HG02981 (cell line): ENCODE data around the gene EIF2S3.
"Not testable (repeated sequence)": the region's sequence is repeated elsewhere in the genome, so short reads cannot be mapped to it uniquely, and the experiment has no call there.

Experiments
- ATAC-seq: cut with Tn5 transposase; IDR thresholded peaks from one replicate; pipeline ENCODE4 v1.9.1; 2021; ENCODE audit warnings: mild to moderate bottlenecking, moderate library complexity; ENCODE audit not compliant: unreplicated experiment

Gene EIF2S3

GRCh38 chrX:24054182-24055042 is at the start of gene EIF2S3:
TSS of gene EIF2S3 (plus strand) at chrX:24054956. CDS start at chrX:24054969, 13 bp downstream.
- ATAC-seq = peak; percentile 87

DNA sequence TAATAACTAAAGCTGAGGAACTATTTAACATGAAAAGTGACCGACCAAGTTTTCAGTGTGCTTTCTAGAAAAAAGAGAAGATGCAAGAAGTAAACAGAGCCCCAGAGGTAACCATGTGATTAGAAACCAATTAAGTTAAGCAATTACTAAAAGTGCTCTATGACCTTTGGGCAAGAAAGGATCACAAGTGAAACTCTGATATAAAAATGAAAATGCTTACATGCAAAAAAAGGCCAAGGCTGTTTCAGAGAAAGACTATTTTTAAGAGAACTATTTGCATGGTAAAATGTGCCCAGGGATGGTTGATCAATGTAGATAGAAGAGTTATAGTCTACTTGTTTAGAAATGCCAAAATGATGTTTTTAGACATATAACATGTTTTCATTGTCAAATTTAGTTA is 49.7 kb upstream of the EIF2S3 start:
- no peak for ATAC-seq

DNA sequence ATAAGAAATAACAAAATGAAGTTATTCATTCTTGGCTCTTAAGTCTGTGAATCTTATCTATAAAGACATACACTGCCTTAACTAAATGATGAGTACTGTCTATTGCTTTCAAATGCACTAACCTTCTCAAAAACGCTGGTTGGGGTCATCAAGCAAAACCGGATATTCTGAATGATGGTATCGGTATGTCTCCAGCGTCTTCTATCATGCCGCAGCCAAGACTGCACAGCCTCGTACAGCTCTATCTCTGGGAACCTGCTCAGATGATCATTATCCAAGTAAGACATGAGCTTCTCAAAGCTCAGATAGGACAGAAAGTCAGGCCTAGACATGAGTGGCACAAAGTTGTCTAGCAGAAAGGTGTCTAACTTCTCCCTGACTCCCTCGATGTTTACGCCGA is 48.9 kb upstream of the EIF2S3 start:
- no peak for ATAC-seq

DNA sequence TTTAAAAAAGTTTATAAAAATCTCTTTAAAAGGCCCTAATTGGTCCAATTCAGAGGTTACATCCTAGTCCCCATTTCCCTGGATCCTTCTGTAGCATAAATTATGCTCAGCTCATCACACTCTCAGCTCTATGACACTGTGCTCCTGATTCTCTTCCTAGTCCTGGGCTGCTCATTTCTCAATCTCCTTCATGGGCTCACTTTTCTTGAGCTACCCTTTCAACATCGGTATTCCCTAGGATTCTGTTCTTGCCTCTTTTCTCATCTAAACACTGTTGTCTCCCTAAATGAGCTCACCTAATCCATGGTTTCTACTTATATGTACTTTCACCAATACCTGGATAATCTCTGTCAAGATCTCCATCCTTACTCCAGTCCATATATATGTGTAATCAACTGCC is 42.5 kb upstream of the EIF2S3 start:
- ATAC-seq = no peak

GRCh38 chrX:24014388-24015018 is 40.3 kb upstream of the EIF2S3 start:
- ATAC-seq = peak; percentile 66

DNA sequence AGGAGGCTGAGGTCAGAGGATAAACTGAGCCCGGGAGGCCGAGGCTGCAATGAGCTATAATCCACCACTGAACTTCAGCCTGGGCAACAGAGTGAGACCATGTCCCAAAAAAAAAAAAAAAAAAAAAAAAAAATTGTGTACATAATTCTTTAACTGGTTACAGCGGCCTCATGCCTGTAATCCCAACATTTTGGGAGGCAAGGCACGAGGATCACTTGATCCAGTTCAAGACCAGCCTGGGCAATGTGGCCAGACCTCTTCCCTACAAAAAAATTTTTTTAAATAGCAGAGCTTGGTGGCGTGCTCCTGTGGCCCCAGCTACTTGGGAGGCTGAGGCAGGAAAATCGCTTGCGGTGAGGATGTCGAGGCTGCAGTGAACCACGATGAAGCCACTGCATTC is 37.1 kb upstream of the EIF2S3 start:
- ATAC-seq = no peak

DNA sequence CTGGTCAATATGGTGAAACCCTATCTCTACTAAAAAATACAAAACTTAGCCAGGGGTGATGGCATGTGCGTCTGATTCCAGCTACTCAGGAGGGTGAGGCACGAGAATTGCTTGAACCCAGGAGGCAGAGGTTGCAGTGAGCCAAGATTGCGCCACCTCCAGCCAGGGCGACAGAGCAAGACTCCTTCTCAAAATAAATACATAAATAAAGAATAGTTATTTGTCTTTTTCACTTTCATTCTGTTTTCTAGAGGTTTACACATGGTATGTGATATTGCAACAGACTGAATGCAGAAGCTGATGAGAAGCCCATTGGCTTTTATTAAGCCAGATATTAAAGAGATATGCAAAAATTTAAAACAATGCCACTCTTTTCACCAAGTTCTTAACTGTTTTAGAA is 35.9 kb upstream of the EIF2S3 start:
- ATAC-seq = no peak

DNA sequence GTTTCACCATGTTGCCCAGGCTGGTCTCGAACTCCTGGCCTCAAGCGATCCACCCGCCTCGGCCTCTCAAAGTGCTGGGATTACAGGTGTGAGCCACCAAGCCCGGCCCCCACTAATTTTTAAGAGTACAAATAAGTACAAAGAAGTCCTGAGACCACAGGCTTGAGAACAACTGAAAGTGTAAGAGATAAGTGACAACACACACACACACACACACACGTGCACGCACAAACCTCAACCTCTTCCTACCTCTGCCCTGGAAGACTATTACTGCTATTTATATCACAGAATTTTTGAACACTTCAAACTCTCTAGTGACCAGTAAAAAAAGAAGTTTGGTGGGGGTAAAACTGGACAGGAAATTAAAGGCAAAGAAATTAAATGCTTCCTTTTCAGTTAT is 35.3 kb upstream of the EIF2S3 start:
- no peak for ATAC-seq

GRCh38 chrX:24020306-24020876 is 34.4 kb upstream of the EIF2S3 start:
- ATAC-seq = no peak

- ATAC-seq = no peak
These were observed 31.2 kb upstream of the EIF2S3 start for GRCh38 chrX:24023544-24023943.

DNA sequence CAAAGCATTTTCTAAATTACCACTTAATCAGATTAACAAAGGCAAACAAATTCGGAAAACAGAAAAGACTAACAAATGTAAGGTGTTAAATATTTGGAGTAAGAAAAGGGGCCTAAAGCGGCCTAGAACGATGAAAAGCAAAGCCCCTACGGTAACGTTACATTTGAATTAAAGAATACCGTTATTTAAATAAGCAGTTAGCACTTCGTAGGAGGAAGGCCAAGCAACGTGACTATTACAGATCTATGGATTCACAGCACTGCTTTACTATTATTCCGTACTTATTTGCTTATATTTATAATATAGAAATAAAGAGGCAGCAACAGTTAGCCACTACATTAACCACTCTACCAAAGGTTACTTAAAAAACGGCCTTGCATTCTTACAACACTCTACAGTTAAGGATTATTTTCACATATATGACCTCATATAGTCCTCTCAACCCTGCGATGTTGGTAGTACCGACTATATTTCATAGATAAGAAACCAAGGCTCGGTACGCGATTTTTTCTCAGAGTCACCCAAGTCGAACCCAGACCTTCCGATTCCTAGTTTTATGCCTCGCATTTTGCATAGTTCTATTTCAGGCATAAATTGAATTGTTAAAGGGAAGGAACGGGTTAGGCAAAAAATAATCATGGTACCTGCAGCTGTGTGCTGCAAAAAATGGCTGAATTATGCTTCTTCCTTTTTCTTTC is 30.6 kb upstream of the EIF2S3 start:
- ATAC-seq = no peak

DNA sequence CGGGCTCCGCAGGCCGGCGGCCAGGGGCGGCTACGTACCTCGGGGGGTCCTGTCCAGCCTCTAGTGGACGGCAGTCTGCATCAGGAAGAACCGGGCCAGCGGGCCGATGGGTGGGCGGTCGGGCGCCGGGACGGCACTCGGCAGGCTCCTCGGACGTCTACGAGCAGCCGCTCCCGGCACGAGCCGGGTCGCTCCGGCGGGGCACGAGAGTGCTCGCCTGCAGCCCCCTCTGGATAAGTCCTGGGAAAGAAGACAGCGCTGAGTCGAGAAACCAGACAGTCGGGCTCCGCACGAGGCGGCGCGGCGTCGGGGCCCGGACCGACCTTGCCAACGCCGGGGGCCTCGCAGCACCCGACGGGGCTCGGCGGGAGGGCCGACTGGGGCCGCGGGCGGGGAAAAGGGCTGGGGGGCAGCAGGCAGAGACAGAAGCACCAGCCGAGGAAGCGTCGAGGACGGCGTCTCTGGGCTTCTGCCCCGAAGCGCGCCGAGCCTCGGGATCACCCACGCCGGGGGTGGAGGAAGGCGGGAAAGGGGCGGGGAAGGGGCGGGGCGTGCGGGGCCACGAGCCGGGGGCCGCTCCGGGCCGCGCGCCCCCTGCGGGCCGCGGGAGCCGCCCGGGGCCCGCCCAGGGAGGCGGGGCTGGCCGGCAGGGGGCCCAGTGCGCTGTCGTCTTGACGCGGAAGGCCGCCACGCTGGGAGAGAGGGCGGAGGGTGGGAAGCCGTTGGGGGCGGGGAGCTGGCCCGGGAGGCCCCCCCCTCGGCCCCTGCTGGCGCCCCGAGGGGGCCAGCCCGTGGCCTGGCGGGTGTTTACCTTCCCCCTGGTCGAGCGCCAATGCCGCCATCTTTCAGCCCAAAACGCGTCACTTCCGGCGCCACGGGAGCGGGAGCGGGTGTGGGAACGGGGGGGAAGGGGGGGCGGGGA is 29.7 kb upstream of the EIF2S3 start:
- ATAC-seq = peak; percentile 86

GRCh38 chrX:24025741-24026403 is 28.9 kb upstream of the EIF2S3 start:
- ATAC-seq = peak; percentile 25

DNA sequence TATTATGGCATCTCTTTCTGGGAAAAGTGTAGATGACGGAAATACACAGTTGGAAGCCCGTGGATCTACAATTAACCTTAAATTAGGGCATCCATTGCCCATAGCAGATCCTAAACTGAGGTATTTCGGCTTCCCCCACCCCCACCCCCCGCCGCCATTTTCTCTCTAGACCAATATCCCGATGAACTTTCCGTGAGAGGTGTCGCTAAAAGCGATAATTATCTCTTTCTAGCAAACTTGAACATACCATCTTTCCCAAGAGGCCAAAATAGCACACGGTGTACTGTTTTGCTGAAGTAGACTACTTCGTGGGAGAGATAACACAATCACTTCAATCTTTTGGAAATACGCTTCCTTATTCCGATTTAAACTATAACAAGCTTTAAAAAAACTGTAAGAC is 28.3 kb upstream of the EIF2S3 start:
- ATAC-seq = no peak

DNA sequence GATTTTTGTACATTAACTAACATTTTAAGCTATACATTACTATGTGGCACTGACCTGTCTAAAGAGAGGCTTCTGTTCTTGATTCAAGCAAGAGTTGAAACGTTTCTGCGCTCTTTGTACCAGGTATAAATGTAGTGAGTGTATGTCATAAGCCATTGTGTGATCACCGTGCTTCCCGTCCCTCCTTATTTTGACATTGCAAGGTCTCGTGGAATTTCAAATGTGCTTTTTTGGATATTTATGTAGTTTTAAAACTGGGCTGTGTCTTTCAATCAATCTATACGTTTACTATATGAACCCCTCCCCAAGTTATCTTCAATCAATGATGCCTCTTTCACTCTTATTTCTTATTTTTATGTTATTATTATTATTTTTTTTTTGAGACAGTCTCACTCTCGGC is 27.7 kb upstream of the EIF2S3 start, which contains the start of gene KLHL15:
KLHL15 (minus strand) TSS at position 101 of the 400 bp plus-strand sequence. CDS start 20,493 bp downstream, outside the sequence.
- no peak for ATAC-seq

GRCh38 chrX:24027985-24028384 is 26.8 kb upstream of the EIF2S3 start:
- no peak for ATAC-seq

GRCh38 chrX:24030597-24030996 is 24.2 kb upstream of the EIF2S3 start:
- ATAC-seq = no peak

DNA sequence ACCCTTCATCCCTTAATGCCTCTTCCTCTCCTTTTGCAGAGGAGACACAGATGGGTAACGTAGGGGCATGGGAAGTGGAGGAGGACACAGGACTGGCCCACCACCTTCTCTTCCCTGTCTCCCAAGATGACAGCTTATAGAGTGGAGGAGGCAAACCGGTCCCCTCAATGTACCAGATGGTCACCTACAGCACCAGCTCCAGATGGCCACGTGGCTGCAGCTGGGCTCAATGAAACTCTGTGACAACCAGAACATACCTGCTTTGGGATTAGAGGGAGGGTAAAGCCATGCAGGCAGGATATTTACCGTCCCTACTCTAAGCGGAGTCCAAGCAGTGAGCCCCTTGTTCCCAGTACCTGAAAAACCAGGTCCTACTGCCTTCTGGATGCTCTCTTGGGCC is 20.3 kb upstream of the EIF2S3 start:
- ATAC-seq = no peak

- ATAC-seq = no peak
These were observed 17.0 kb upstream of the EIF2S3 start for GRCh38 chrX:24037729-24038128.

DNA sequence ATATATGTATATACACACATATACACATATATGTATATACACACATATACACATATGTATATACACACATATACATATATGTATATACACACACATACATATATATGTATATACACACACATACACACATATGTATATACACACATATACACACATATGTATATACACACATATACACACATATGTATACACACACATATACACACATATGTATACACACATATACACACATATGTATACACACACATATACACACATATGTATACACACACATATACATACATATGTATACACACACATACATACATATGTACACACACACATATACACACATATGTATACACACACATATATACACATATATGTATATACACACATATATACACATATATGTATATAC is 8.7 kb upstream of the EIF2S3 start:
- not testable (repeated sequence) for ATAC-seq
